ENCODE results near the gene FRMPD2.
A peak's percentile ranks its signal among the peaks of the same experiment; 100 is the strongest.
"Not testable (repeated sequence)": the region's sequence is repeated elsewhere in the genome, so short reads cannot be mapped to it uniquely, and the experiment has no call there.

The FRMPD2 gene

GRCh38 chr10:48139953-48140850 is 134.3 kb downstream of the FRMPD2 start:
- DNase-seq (ENCODE audit: low read depth, low spot score) = peak; percentile 6

- DNase-seq (ENCODE audit: low read depth, low spot score) = not testable (repeated sequence)
Measured at GRCh38 chr10:48128954-48129353, 145.5 kb downstream of the FRMPD2 start.

- DNase-seq (ENCODE audit: low read depth, low spot score) = not testable (repeated sequence)
Measured at GRCh38 chr10:48126251-48126650, 148.2 kb downstream of the FRMPD2 start.

GRCh38 chr10:48125631-48126030 is 148.9 kb downstream of the FRMPD2 start:
- DNase-seq (ENCODE audit: low read depth, low spot score) = not testable (repeated sequence)

GRCh38 chr10:48122618-48123017 is 151.9 kb downstream of the FRMPD2 start:
- DNase-seq (ENCODE audit: low read depth, low spot score) = not testable (repeated sequence)

- DNase-seq (ENCODE audit: low read depth, low spot score) = not testable (repeated sequence)
Measured at GRCh38 chr10:48110277-48110676, 164.2 kb downstream of the FRMPD2 start.

Data from ELF-1 (cell line).